ENCODE data around the gene ITPR2. TPM values are rescaled to one million over a fixed set of nuclear protein-coding genes. Genes with fewer than 3 reads are reported as not detected.

ITPR2 gene
- total RNA-seq, 1 donor from 2014 or later, result 64.0 TPM

DNA sequence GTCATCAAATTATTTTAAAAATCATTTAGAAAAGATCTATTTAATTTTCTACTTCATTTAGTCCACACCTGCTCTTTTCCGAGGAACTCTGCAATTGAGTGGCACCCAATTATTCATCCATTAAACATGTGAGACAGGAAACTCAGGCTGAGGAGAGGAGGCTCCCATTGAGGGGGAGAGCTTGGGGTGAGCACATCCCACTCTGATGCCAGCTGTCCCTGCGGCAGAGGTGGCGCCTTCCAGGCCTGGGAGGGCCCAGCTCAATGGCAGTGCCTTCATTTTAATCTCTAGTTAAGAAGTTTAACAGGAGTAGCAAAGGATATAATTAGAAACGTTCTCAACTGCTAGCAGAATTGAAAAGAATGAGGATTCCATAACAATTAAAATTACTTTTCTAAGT lies 92.0 kb downstream of the ITPR2 start:
- H3K27me3 ChIP-seq (ENCODE audit: low read depth), result no peaks in the 10 kb centered on the region
- H3K9me3 ChIP-seq, result peaks cover 4% of the 10 kb centered on the region
- H3K4me3 ChIP-seq, result no peak overlapping the region
- DNase-seq, result no peak
- H3K4me1 ChIP-seq, result peaks cover 5% of the 10 kb centered on the region
- TF ChIP-seq, protein P1, sequence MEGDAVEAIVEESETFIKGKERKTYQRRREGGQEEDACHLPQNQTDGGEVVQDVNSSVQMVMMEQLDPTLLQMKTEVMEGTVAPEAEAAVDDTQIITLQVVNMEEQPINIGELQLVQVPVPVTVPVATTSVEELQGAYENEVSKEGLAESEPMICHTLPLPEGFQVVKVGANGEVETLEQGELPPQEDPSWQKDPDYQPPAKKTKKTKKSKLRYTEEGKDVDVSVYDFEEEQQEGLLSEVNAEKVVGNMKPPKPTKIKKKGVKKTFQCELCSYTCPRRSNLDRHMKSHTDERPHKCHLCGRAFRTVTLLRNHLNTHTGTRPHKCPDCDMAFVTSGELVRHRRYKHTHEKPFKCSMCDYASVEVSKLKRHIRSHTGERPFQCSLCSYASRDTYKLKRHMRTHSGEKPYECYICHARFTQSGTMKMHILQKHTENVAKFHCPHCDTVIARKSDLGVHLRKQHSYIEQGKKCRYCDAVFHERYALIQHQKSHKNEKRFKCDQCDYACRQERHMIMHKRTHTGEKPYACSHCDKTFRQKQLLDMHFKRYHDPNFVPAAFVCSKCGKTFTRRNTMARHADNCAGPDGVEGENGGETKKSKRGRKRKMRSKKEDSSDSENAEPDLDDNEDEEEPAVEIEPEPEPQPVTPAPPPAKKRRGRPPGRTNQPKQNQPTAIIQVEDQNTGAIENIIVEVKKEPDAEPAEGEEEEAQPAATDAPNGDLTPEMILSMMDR (IDR thresholded peaks at IDR 0.05), result no peak
- ATAC-seq, result no peak
- no peaks in the 10 kb centered on the region for H3K36me3 ChIP-seq
- no peak overlapping the region for H3K27ac ChIP-seq
- intact Hi-C loops (cut with DNase I), result no loop called here

DNA sequence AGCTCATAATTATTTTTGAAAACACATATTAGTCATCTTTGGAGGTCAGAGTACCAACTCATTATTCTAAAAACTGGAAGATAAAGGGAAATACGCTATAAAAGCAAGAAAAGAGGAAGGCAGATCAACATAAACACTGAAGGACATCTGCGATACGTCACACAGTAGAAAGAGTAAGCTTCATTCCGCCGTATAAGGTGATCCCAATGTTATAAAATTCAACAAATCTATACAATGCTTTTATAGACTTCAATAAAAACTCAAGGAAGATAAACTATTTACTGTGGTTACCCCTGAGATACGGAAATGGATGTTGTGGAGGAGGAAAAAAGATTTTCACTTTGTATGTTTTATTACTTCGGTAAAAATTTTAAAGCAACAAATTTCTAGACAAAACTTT lies 92.6 kb downstream of the ITPR2 start:
- ATAC-seq (no peak), DNase-seq (no peak)
- Histone ChIP-seq H3K27ac (no peak overlapping the region), H3K4me3 (no peak overlapping the region), H3K27me3 (ENCODE audit: low read depth) (no peaks in the 10 kb centered on the region), H3K36me3 (no peaks in the 10 kb centered on the region), H3K9me3 (peaks cover 4% of the 10 kb centered on the region), H3K4me1 (peaks cover 5% of the 10 kb centered on the region)
- intact Hi-C loops (cut with DNase I), result no loop called here
- TF ChIP-seq, protein P1 (IDR thresholded peaks at IDR 0.05), result no peak

DNA sequence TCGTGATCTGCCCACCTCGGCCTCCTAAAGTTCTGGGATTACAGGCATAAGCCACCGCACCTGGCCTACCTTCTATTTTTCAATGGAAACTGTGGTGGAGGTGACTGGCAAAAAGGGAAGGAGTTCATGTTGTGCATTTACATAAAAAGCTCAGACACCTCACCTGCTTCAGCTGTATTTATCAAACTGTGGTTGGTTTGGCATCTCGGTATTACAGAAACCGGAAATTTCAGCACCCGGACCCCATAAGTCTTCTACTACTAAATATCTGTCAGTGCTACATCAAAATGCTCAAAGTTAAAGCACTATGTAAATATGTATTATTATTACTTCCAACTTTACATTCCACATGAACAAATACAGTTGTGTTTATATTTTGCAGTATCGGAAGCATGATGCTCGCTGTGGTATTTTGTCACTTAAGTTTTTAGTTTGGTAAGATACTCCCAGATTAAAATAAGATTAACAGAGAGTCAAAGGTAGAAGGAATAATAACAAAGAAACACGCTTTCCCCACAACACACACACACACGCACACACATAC lies 95.4 kb downstream of the ITPR2 start:
- TF ChIP-seq, protein P1 (IDR thresholded peaks at IDR 0.05), result no peak
- peaks cover 4% of the 10 kb centered on the region for H3K9me3 ChIP-seq
- peaks cover 10% of the 10 kb centered on the region for H3K4me1 ChIP-seq
- no peak for ATAC-seq
- H3K27me3 ChIP-seq (ENCODE audit: low read depth), result no peaks in the 10 kb centered on the region
- no peak overlapping the region for H3K27ac ChIP-seq
- H3K4me3 ChIP-seq, result no peak overlapping the region
- intact Hi-C loops (cut with DNase I), result no loop called here
- DNase-seq, result no peak
- no peaks in the 10 kb centered on the region for H3K36me3 ChIP-seq

DNA sequence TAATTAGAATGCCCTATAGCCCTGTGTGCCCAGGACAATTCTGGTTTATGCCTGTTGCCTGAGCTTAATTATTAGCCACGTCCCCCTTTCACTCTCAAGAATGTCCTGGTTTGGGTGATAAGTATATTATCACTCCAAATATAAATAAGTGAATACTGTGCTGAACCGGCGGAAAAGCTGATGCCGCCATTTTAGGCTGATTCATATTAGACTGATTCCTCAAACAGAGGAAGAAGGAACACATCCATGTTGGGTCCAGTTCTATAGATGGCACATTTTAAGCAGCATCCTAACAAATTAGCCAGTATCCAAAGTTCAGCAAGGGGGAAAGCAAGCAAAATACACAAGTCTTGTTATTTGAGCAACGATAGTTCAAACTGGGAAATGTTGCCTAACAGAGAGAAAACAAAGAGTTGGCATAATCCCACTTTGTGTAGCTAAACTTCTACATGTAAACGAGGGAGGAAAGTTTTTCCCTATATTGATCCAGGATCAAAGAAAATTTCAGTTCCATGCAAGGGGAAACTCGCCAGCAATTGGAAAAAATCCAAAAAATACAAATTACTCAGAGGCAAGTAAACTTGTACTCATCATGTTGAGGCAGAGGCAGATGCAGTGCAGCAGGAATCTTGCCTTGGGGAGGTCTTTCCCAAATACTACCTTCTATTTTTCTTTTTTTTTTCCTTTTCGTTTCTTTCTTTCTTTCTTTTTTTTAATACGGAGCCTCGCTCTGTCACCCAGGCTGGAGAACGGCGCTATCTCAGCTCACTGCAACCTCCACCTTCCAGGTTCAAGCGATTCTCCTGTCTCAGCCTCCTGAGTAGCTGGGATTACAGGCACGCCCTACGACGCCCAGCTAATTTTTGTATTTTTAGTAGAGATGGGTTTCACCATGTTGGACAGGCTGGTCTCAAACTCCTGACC lies 96.2 kb downstream of the ITPR2 start:
- Histone ChIP-seq H3K4me3 (no peak overlapping the region), H3K9me3 (peaks cover 4% of the 10 kb centered on the region), H3K36me3 (no peaks in the 10 kb centered on the region), H3K27ac (no peak overlapping the region), H3K27me3 (ENCODE audit: low read depth) (no peaks in the 10 kb centered on the region), H3K4me1 (peaks cover 13% of the 10 kb centered on the region)
- ATAC-seq (no peak), DNase-seq (no peak)
- intact Hi-C loops (cut with DNase I), result no loop called here
- TF ChIP-seq, protein P1 (IDR thresholded peaks at IDR 0.05), result no peak

DNA sequence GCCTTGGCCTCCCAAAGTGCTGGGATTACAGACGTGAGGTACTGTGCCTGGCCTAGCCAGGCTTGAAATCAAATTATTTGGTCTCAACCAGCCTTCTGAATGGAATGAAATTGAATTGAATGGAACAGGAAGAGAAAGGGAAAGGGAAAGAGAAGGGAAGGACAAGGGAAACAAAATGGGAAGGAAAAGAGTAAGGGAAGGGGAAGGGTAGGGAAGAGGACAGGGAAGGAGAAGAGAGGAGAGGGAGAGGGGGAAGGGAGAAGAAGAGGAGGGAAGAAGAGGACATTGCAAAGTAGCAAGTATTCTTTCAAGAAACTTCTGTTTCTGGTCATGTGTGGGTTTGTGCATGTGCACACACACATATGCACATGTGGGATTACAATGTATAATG lies 97.8 kb downstream of the ITPR2 start:
- peaks cover 26% of the 10 kb centered on the region for H3K4me1 ChIP-seq

More for the DNA sequence above, 97.8 kb downstream of the ITPR2 start:
- no peak overlapping the region for H3K27ac ChIP-seq
- ATAC-seq, result no peak
- no peak for DNase-seq
- no peaks in the 10 kb centered on the region for H3K27me3 ChIP-seq (ENCODE audit: low read depth)
- H3K4me3 ChIP-seq, result no peak overlapping the region
- H3K9me3 ChIP-seq, result peaks cover 4% of the 10 kb centered on the region
- no peaks in the 10 kb centered on the region for H3K36me3 ChIP-seq
- TF ChIP-seq, protein P1 (IDR thresholded peaks at IDR 0.05), result no peak
- intact Hi-C loops (cut with DNase I), result no loop called here
